Limb (tissue), 2 donors: ENCODE data around the gene ALG3.

Experiments used
- DNase-seq, 2 donors: peaks; one replicate each; pipeline ENCODE4 v3.0.0-alpha.2; 2016; ENCODE audit errors: extremely low spot score in 2 of 2

The ALG3 gene

GRCh38 chr3:184235381-184236032 lies 13.3 kb downstream of the ALG3 start:
- DNase-seq = no peak

GRCh38 chr3:184234671-184235380 lies 13.9 kb downstream of the ALG3 start:
- DNase-seq = no peak

- DNase-seq = no peak
Observed at GRCh38 chr3:184234224-184234623, 14.5 kb downstream of the ALG3 start.

GRCh38 chr3:184233127-184233843 lies 15.5 kb downstream of the ALG3 start:
- DNase-seq = no peak

GRCh38 chr3:184231671-184232070 lies 17.1 kb downstream of the ALG3 start:
- DNase-seq = no peak

GRCh38 chr3:184230603-184231528 lies 17.9 kb downstream of the ALG3 start:
- DNase-seq = no peak

GRCh38 chr3:184230081-184230602 lies 18.6 kb downstream of the ALG3 start:
- no peak for DNase-seq

- DNase-seq = peak; percentile 38 to 77
Observed at GRCh38 chr3:184229394-184230080, 19.2 kb downstream of the ALG3 start, which contains the start of gene VWA5B2. Gene VWA5B2, plus strand, starts transcription at chr3:184229585. Its CDS starts 944 bp downstream, at chr3:184230529.

- DNase-seq = no peak
Observed at GRCh38 chr3:184228376-184229137, 20.2 kb downstream of the ALG3 start.

GRCh38 chr3:184227481-184227935 lies 21.3 kb downstream of the ALG3 start:
- DNase-seq = no peak

- no peak for DNase-seq
Observed at GRCh38 chr3:184223946-184224345, 24.8 kb downstream of the ALG3 start.

- no peak for DNase-seq
Observed at GRCh38 chr3:184222521-184222920, 26.2 kb downstream of the ALG3 start.

GRCh38 chr3:184218814-184219213 lies 29.9 kb downstream of the ALG3 start:
- DNase-seq = no peak

- DNase-seq = no peak
Observed at GRCh38 chr3:184211718-184212117, 37.0 kb downstream of the ALG3 start.

GRCh38 chr3:184211297-184211696 lies 37.5 kb downstream of the ALG3 start:
- no peak for DNase-seq

GRCh38 chr3:184209146-184209923 lies 39.4 kb downstream of the ALG3 start:
- no peak for DNase-seq

- DNase-seq = no peak
Observed at GRCh38 chr3:184203526-184203925, 45.2 kb downstream of the ALG3 start.

- DNase-seq = no peak
Observed at GRCh38 chr3:184200825-184201224, 47.9 kb downstream of the ALG3 start.

- no peak for DNase-seq
Observed at GRCh38 chr3:184198509-184198908, 50.3 kb downstream of the ALG3 start.
